GM12874 (cell line): ENCODE results near the gene CEP290.

ENCODE experiments used
- CTCF ChIP-seq: IDR thresholded peaks from 2 replicates; pipeline ENCODE4 v1.5.1; 2011; ENCODE audit warnings: low read depth, mild to moderate bottlenecking, control low read depth, low read length, moderate library complexity; ENCODE audit not compliant: insufficient read depth

Gene CEP290

GRCh38 chr12:88067301-88067700 is 74.6 kb downstream of the CEP290 start:
- TF ChIP-seq CTCF = no peak

DNA sequence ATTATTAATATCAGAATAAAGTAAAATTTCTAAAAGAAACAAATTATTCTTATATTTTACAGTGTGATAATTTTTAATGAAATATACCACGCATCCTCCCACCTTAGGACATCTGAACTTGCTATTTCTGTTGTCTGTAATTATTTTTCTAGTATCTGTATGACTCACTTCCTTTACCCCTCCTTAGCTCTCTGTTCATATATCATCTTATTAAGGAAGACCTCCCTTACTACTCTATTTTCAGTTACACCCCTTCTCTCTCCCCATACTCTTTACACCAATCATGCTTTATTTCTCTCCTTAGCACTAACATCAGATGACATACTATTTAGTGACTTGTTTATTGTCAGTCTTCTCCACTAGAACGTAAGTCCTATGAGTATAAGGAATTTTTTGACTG is 78.5 kb downstream of the CEP290 start:
- TF ChIP-seq CTCF = no peak

DNA sequence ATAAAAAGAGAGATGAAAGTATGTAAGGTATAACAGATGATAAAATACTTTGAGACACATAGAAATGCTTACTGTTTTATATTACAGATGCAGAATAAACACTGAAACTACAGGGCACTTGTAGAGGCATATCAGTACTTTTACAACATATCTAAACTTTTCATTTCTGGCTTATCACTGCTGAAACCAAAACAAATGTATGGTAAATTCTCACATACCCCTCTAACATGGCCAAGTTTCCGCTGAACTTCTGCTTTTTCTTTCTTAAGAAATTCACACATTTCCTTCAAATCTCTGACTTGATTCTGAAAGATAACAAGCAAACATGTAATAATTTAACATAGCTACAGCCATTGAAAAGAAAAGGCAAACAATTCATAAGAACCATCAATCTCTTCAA is 79.4 kb downstream of the CEP290 start:
- TF ChIP-seq CTCF = no peak

GRCh38 chr12:88058719-88059077 is 83.2 kb downstream of the CEP290 start:
- TF ChIP-seq CTCF = no peak

GRCh38 chr12:88057994-88058718 is 83.7 kb downstream of the CEP290 start:
- TF ChIP-seq CTCF = no peak

- TF ChIP-seq CTCF = no peak
Observed at GRCh38 chr12:88056571-88056970, 85.3 kb downstream of the CEP290 start.

- peak; percentile 37; the same call in 1 of the 2 replicates for TF ChIP-seq CTCF
Observed at GRCh38 chr12:88052686-88053085, 89.2 kb downstream of the CEP290 start.
